Measurements from ENCODE around the gene LARP1. TPM values are rescaled to one million over a fixed set of nuclear protein-coding genes. Genes with fewer than 3 reads are reported as not detected.
A peak's percentile ranks its signal among the peaks of the same experiment; 100 is the strongest.

Gene LARP1
- total RNA-seq, 2 experiments from 2014 or later = 214 to 218 TPM

DNA sequence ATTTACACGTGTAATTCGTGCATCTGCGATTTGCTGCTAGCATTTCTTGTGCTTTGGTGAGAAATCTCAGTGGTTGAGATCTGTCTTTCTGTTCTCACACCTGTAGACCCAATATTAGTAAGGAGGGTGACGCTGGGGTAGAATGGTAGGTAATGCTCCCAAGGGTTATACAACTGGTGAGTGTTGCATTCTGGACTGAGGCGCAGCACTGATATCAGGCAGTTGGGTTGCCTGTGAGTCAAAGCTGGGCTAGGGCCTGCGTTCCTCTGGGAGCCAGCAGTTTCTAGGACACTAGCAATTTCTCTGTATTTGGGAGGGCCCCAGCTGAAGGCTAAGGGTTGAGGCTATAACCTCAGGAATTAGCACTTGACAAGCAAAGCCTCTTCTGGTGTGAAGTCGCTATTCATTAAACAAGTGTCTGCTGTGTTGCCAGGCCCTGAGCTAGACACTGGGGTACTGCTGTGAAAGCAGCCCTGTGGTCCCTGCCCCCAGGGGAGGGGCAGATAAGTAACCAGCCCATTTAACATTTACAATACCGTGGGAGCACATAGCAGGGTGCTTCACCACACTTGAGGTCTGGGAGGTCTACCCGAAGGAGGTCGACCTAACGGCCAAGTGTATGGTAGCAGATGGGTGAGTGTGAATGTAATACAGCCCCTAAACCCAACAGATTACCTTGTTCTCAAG lies 28.7 kb downstream of the LARP1 start:
- DNase-seq (peak; percentile 17), ATAC-seq (peak; percentile 50)
- ChIA-PET CTCF (interaction anchor here (0.9 to 1.6 kb wide), 2 partner anchors 10 kb away, joined by 3 read pairs; no protein-coding TSS in a partner anchor), POLR2A (interaction anchor here (1.0 to 7.1 kb wide), 3 partner anchors 16 to 24 kb away, joined by 3 to 52 read pairs (median 3); no protein-coding TSS in a partner anchor)
- H3K9me3 Mint-ChIP-seq = no peaks in the 10 kb centered on the region
- no peak overlapping the region for H3K4me3 Mint-ChIP-seq
- H3K27me3 Mint-ChIP-seq = no peaks in the 10 kb centered on the region
- peaks cover 88% of the 10 kb centered on the region for H3K4me1 Mint-ChIP-seq (ENCODE audit: low read depth)
- TF ChIP-seq, protein P1, sequence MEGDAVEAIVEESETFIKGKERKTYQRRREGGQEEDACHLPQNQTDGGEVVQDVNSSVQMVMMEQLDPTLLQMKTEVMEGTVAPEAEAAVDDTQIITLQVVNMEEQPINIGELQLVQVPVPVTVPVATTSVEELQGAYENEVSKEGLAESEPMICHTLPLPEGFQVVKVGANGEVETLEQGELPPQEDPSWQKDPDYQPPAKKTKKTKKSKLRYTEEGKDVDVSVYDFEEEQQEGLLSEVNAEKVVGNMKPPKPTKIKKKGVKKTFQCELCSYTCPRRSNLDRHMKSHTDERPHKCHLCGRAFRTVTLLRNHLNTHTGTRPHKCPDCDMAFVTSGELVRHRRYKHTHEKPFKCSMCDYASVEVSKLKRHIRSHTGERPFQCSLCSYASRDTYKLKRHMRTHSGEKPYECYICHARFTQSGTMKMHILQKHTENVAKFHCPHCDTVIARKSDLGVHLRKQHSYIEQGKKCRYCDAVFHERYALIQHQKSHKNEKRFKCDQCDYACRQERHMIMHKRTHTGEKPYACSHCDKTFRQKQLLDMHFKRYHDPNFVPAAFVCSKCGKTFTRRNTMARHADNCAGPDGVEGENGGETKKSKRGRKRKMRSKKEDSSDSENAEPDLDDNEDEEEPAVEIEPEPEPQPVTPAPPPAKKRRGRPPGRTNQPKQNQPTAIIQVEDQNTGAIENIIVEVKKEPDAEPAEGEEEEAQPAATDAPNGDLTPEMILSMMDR (IDR thresholded peaks at IDR 0.05) = no peak
- peak overlapping the region; percentile 80 for H3K27ac Mint-ChIP-seq
- intact Hi-C loops (cut with micrococcal nuclease) = no loop called here
- H3K36me3 Mint-ChIP-seq (ENCODE audit: low read depth) = peaks cover 27% of the 10 kb centered on the region

DNA sequence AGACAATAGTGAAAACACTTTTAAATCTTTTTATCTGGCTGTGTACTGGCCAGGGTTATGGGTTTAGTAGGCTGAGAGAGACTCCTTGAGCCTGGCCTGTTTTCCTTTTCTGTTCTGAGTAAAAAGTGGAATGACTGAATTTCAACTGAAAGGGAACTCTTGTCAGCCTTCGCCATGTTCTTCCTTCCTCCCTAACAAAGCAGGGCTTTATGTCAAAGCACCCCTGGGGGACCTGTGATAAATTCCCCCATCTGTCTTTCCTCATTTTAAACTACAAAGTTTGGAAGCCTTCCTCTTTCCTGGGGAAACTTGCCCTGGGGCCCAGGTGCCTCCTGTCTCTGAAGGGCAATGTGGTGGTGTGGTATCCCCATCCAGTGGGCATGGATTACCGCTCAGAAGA lies 29.7 kb downstream of the LARP1 start:
- Mint-ChIP-seq H3K27me3 (no peaks in the 10 kb centered on the region), H3K9me3 (no peaks in the 10 kb centered on the region), H3K27ac (peak overlapping the region; percentile 80), H3K36me3 (ENCODE audit: low read depth) (peaks cover 23% of the 10 kb centered on the region), H3K4me3 (no peak overlapping the region), H3K4me1 (ENCODE audit: low read depth) (peaks cover 80% of the 10 kb centered on the region)
- ChIA-PET CTCF (no interaction called here), POLR2A (interaction anchor here (1.0 to 7.1 kb wide), 2 partner anchors 17 to 25 kb away, joined by 3 to 52 read pairs; no protein-coding TSS in a partner anchor)
- DNase-seq = no peak
- ATAC-seq = no peak
- intact Hi-C loops (cut with micrococcal nuclease) = no loop called here
- TF ChIP-seq, protein P1 (IDR thresholded peaks at IDR 0.05) = no peak

DNA sequence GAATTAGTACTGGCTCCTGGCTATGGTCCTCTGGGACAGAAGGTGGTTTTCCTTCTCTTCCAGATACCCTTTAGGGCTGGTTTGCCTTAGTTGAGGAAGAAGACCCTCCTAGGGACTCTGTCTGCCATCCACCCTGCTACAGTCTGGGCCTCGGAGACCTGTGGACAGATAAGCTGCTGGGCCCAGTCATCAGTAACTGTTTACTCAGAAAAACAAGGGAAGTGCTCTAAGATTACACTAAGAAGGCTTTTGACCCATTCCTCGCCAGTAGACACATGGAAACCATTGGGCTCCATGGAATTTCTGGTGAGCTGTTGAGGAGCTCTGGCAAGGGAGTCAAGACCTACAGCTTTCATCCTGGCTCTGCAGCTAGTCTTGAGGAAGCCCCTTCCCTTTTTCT lies 31.2 kb downstream of the LARP1 start:
- peak overlapping the region; percentile 46 for H3K27ac Mint-ChIP-seq
- POLR2A ChIA-PET = no interaction called here

DNA sequence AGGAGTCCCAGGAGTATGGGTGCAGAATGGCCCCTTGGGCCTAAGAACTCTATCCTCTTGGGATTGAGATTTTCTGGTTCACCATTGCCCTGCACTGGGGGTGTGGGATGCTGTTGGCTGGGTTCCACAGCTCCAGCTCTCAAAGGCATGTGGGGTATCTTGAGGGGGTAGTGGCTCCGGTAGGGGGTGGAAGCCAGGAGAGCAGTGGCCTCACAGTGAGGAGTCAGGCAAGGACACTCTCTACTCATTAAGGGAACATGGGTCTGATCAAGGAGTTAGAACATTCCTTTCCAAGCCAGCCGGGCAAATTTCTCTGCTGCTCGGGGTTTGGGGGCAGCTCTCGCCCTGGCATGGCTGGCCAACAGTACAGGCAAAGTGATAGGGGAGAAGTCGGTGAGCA lies 33.0 kb downstream of the LARP1 start:
- Mint-ChIP-seq H3K27me3 (no peaks in the 10 kb centered on the region), H3K27ac (peak overlapping the region; percentile 90), H3K36me3 (ENCODE audit: low read depth) (peaks cover 45% of the 10 kb centered on the region), H3K4me1 (ENCODE audit: low read depth) (peaks cover 57% of the 10 kb centered on the region), H3K4me3 (no peak overlapping the region), H3K9me3 (no peaks in the 10 kb centered on the region)
- ChIA-PET POLR2A (interaction anchor here (1.1 to 1.5 kb wide), 2 partner anchors 12 to 22 kb away, joined by 3 read pairs; no protein-coding TSS in a partner anchor), CTCF (interaction anchor here (1.2 kb wide), 1 partner anchor 138 kb away, joined by 5 read pairs; no protein-coding TSS in a partner anchor)
- TF ChIP-seq, protein P1 (IDR thresholded peaks at IDR 0.05) = no peak
- no peak for DNase-seq
- ATAC-seq = no peak
- intact Hi-C loops (cut with micrococcal nuclease) = no loop called here

More for the DNA sequence above, 31.2 kb downstream of the LARP1 start:
- Mint-ChIP-seq H3K9me3 (no peaks in the 10 kb centered on the region), H3K4me3 (no peak overlapping the region), H3K36me3 (ENCODE audit: low read depth) (peaks cover 29% of the 10 kb centered on the region), H3K27me3 (no peaks in the 10 kb centered on the region), H3K4me1 (ENCODE audit: low read depth) (peaks cover 75% of the 10 kb centered on the region)
- intact Hi-C loops (cut with micrococcal nuclease) = no loop called here
- CTCF ChIA-PET = no interaction called here
- TF ChIP-seq, protein P1 (IDR thresholded peaks at IDR 0.05) = no peak
- no peak for ATAC-seq
- no peak for DNase-seq

DNA sequence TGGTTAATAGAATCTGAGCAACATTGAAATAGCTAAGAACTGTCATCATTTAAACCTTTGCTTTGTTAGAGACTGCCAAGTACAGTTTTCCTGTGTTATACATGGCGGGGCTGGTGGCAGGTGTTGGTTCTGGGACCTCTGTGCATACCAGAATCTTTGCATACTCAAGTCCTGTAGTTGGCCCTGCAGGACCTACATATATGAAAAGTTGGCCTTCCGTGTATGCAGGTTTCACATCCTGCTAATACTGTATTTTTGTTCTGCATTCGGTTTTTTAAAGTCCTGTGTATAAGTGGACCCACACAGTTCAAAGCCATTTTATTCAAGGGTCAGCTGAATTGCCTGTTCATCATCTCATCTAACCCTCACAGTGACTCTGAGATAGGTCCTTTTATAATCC lies 36.4 kb downstream of the LARP1 start:
- intact Hi-C loops (cut with micrococcal nuclease) = no loop called here
- POLR2A ChIA-PET = no interaction called here
- no peak for ATAC-seq
- Mint-ChIP-seq H3K36me3 (ENCODE audit: low read depth) (peaks cover 53% of the 10 kb centered on the region), H3K27me3 (no peaks in the 10 kb centered on the region), H3K4me3 (no peak overlapping the region), H3K4me1 (ENCODE audit: low read depth) (peaks cover 26% of the 10 kb centered on the region), H3K9me3 (no peaks in the 10 kb centered on the region), H3K27ac (peak overlapping the region; percentile 47)
- CTCF ChIA-PET = interaction anchor here (1.4 kb wide), 2 partner anchors 24 to 141 kb away, joined by 3 to 4 read pairs; no protein-coding TSS in a partner anchor
- TF ChIP-seq, protein P1 (IDR thresholded peaks at IDR 0.05) = no peak
- DNase-seq = no peak

All from activated CD8-positive, alpha-beta T cell treated with anti-CD3 and anti-CD28 coated beads for 36 hours (primary cell).